GM13977 (cell line): ENCODE measurements around the gene SETD3.

Source experiments
- DNase-seq: peaks from one replicate; pipeline ENCODE4 v3.0.0; 2012; ENCODE audit warnings: low spot score
- CTCF ChIP-seq: IDR thresholded peaks from 2 replicates; pipeline ENCODE4 v1.5.1; 2012; ENCODE audit warnings: mild to moderate bottlenecking, control low read depth; ENCODE audit not compliant: insufficient read depth; ENCODE audit errors: extremely low read depth, missing control alignments
- in situ Hi-C: fragments of 300-500 bp; cut with MboI; formaldehyde crosslinking; loops from one replicate; pipeline ENCODE4 v1.12.0; 2022; ENCODE audit warnings: low sequenced_read_pairs, low pct_unique_long_range_greater_than_20kb, mixed read lengths, inconsistent platforms; ENCODE audit not compliant: unreplicated experiment

The SETD3 gene

GRCh38 chr14:99391671-99392070, 89.0 kb downstream of the SETD3 start:
- TF ChIP-seq CTCF: no peak
- in situ Hi-C loops: no loop called here
- DNase-seq: no peak

GRCh38 chr14:99389174-99389826, 91.4 kb downstream of the SETD3 start:
- in situ Hi-C loops: no loop called here
- TF ChIP-seq CTCF: peak; percentile 86
- peak; percentile 65 for DNase-seq

- in situ Hi-C loops: no loop called here
Observed at GRCh38 chr14:99388286-99388685, 92.4 kb downstream of the SETD3 start.

GRCh38 chr14:99387880-99388279, 92.8 kb downstream of the SETD3 start:
- DNase-seq: no peak
- in situ Hi-C loops: no loop called here
- TF ChIP-seq CTCF: no peak

More at GRCh38 chr14:99388286-99388685, 92.4 kb downstream of the SETD3 start:
- DNase-seq: no peak
- no peak for TF ChIP-seq CTCF

GRCh38 chr14:99384450-99385417, 95.9 kb downstream of the SETD3 start:
- no peak for TF ChIP-seq CTCF
- no peak for DNase-seq
- in situ Hi-C loops: no loop called here

GRCh38 chr14:99383472-99384449, 96.9 kb downstream of the SETD3 start:
- in situ Hi-C loops: no loop called here
- no peak for DNase-seq
- TF ChIP-seq CTCF: no peak
